GM21526 (cell line): ENCODE measurements around the gene PCSK7.
"Not testable (repeated sequence)": the region's sequence is repeated elsewhere in the genome, so short reads cannot be mapped to it uniquely, and the experiment has no call there.

Experiments
- ATAC-seq: cut with Tn5 transposase; IDR thresholded peaks from one replicate; pipeline ENCODE4 v1.9.1; 2021; ENCODE audit warnings: moderate library complexity; ENCODE audit not compliant: unreplicated experiment, low FRiP score

Gene PCSK7

GRCh38 chr11:117186431-117186761 is 45.5 kb downstream of the PCSK7 start:
- no peak for ATAC-seq

- no peak for ATAC-seq
Observed at GRCh38 chr11:117185736-117186430, 46.0 kb downstream of the PCSK7 start.

GRCh38 chr11:117183724-117184349 is 48.0 kb downstream of the PCSK7 start:
- ATAC-seq: no peak

- ATAC-seq: not testable (repeated sequence)
Observed at GRCh38 chr11:117183178-117183577, 48.7 kb downstream of the PCSK7 start.

GRCh38 chr11:117182551-117182935 is 49.3 kb downstream of the PCSK7 start:
- no peak for ATAC-seq

- ATAC-seq: no peak
Observed at GRCh38 chr11:117181586-117182550, 50.0 kb downstream of the PCSK7 start.

GRCh38 chr11:117180661-117181585 is 51.0 kb downstream of the PCSK7 start:
- no peak for ATAC-seq

- ATAC-seq: no peak
Observed at GRCh38 chr11:117180020-117180419, 51.9 kb downstream of the PCSK7 start.

GRCh38 chr11:117179048-117179999 is 52.5 kb downstream of the PCSK7 start:
- peak; percentile 13 for ATAC-seq

GRCh38 chr11:117178210-117179034 is 53.5 kb downstream of the PCSK7 start, which contains the start of gene SIDT2:
Gene SIDT2 (plus strand): TSS chr11:117178743. CDS start chr11:117179264, 521 bp downstream.
- peak; percentile 92 for ATAC-seq

GRCh38 chr11:117177534-117178209 is 54.2 kb downstream of the PCSK7 start:
- ATAC-seq: no peak

- no peak for ATAC-seq
Observed at GRCh38 chr11:117176186-117176585, 55.7 kb downstream of the PCSK7 start.

- no peak for ATAC-seq
Observed at GRCh38 chr11:117175781-117176180, 56.1 kb downstream of the PCSK7 start.

- no peak for ATAC-seq
Observed at GRCh38 chr11:117175104-117175503, 56.8 kb downstream of the PCSK7 start.

- no peak for ATAC-seq
Observed at GRCh38 chr11:117172724-117173421, 59.0 kb downstream of the PCSK7 start.

GRCh38 chr11:117171404-117172061 is 60.3 kb downstream of the PCSK7 start:
- no peak for ATAC-seq
